ENCODE measurements around the gene PIERCE2. TPM values are rescaled to one million over a fixed set of nuclear protein-coding genes. Genes with fewer than 3 reads are reported as not detected.

The PIERCE2 gene
- total RNA-seq, 1 donor from 2014 or later: 2.7 TPM

GRCh38 chr15:55372701-55373440, 35.4 kb upstream of the PIERCE2 start:
- Mint-ChIP-seq H3K36me3 (ENCODE audit: low read depth) (no peaks in the 10 kb centered on the region), H3K27ac (ENCODE audit: unreplicated experiment) (no peak overlapping the region), H3K27me3 (ENCODE audit: low read depth) (no peaks in the 10 kb centered on the region), H3K4me1 (no peaks in the 10 kb centered on the region), H3K4me3 (no peak overlapping the region), H3K9me3 (no peaks in the 10 kb centered on the region)
- DNase-seq (ENCODE audit: low read depth, low spot score): no peak
- no peak for TF ChIP-seq CTCF (conservative IDR thresholded peaks at IDR 0.05)

- Mint-ChIP-seq H3K4me1 (no peaks in the 10 kb centered on the region), H3K36me3 (ENCODE audit: low read depth) (peaks cover 11% of the 10 kb centered on the region), H3K4me3 (no peak overlapping the region), H3K27me3 (ENCODE audit: low read depth) (no peaks in the 10 kb centered on the region), H3K9me3 (peaks cover 3% of the 10 kb centered on the region), H3K27ac (ENCODE audit: unreplicated experiment) (no peak overlapping the region)
- no peak for DNase-seq (ENCODE audit: low read depth, low spot score)
- TF ChIP-seq CTCF (conservative IDR thresholded peaks at IDR 0.05): no peak
Observed at GRCh38 chr15:55379095-55379494, 29.2 kb upstream of the PIERCE2 start.

GRCh38 chr15:55381595-55381994, 26.7 kb upstream of the PIERCE2 start:
- peaks cover 3% of the 10 kb centered on the region for H3K9me3 Mint-ChIP-seq
- H3K27me3 Mint-ChIP-seq (ENCODE audit: low read depth): no peaks in the 10 kb centered on the region
- peaks cover 11% of the 10 kb centered on the region for H3K36me3 Mint-ChIP-seq (ENCODE audit: low read depth)
- no peak overlapping the region for H3K27ac Mint-ChIP-seq (ENCODE audit: unreplicated experiment)
- no peak for TF ChIP-seq CTCF (conservative IDR thresholded peaks at IDR 0.05)
- no peak overlapping the region for H3K4me3 Mint-ChIP-seq
- H3K4me1 Mint-ChIP-seq: no peaks in the 10 kb centered on the region
- no peak for DNase-seq (ENCODE audit: low read depth, low spot score)

- TF ChIP-seq CTCF (conservative IDR thresholded peaks at IDR 0.05): no peak
- peaks cover 3% of the 10 kb centered on the region for H3K9me3 Mint-ChIP-seq
- H3K27ac Mint-ChIP-seq (ENCODE audit: unreplicated experiment): no peak overlapping the region
- DNase-seq (ENCODE audit: low read depth, low spot score): no peak
- H3K4me3 Mint-ChIP-seq: no peak overlapping the region
- no peaks in the 10 kb centered on the region for H3K4me1 Mint-ChIP-seq
- peaks cover 14% of the 10 kb centered on the region for H3K36me3 Mint-ChIP-seq (ENCODE audit: low read depth)
- no peaks in the 10 kb centered on the region for H3K27me3 Mint-ChIP-seq (ENCODE audit: low read depth)
Observed at GRCh38 chr15:55383687-55384086, 24.6 kb upstream of the PIERCE2 start.

- Mint-ChIP-seq H3K27me3 (ENCODE audit: low read depth) (no peaks in the 10 kb centered on the region), H3K9me3 (peaks cover 3% of the 10 kb centered on the region), H3K4me3 (no peak overlapping the region), H3K27ac (ENCODE audit: unreplicated experiment) (no peak overlapping the region), H3K4me1 (no peaks in the 10 kb centered on the region), H3K36me3 (ENCODE audit: low read depth) (peaks cover 14% of the 10 kb centered on the region)
- TF ChIP-seq CTCF (conservative IDR thresholded peaks at IDR 0.05): no peak
- no peak for DNase-seq (ENCODE audit: low read depth, low spot score)
Observed at GRCh38 chr15:55387027-55387426, 21.3 kb upstream of the PIERCE2 start.

Measured in neural crest cell (in vitro differentiated cells).